T follicular helper cell (primary cell): Measurements from ENCODE around the gene VMA21.

Experiments used
- DNase-seq: peaks from one replicate; pipeline ENCODE4 v3.0.0-alpha.2; 2020; ENCODE audit warnings: low read depth
- total RNA-seq, 2 experiments: gene quantifications; one replicate each; lab custom pipeline; 2026; lab: John Stamatoyannopoulos, UW

VMA21 gene, protein sequence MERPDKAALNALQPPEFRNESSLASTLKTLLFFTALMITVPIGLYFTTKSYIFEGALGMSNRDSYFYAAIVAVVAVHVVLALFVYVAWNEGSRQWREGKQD
- total RNA-seq: 96.6 to 194 reads per million in 2 experiments

- peak; percentile 68 for DNase-seq
Measured at GRCh38 chrX:151396825-151397740, at the start of gene VMA21. TSS of gene VMA21 (plus strand) at chrX:151397206. CDS start at chrX:151397309, 103 bp downstream.

DNA sequence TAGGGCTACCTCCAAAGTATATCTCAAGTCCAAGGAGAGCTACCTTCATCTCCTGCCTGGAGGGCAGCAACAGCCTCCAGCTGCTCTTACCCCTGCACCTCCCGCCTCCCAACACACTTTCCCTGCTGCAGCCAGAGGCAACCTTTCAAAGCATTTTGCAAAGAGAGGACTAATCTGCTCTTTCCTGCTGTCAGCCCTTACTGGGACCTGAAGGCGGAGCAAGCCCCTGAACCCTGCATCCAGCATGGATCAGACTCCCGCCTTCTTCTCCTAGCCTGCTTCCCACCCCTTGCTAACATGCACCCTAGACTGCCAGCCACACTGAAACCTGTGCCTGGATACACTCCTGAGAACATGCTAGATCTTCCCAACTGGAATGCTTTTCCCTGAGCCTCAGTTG, 37.7 kb upstream of the VMA21 start:
- no peak for DNase-seq

DNA sequence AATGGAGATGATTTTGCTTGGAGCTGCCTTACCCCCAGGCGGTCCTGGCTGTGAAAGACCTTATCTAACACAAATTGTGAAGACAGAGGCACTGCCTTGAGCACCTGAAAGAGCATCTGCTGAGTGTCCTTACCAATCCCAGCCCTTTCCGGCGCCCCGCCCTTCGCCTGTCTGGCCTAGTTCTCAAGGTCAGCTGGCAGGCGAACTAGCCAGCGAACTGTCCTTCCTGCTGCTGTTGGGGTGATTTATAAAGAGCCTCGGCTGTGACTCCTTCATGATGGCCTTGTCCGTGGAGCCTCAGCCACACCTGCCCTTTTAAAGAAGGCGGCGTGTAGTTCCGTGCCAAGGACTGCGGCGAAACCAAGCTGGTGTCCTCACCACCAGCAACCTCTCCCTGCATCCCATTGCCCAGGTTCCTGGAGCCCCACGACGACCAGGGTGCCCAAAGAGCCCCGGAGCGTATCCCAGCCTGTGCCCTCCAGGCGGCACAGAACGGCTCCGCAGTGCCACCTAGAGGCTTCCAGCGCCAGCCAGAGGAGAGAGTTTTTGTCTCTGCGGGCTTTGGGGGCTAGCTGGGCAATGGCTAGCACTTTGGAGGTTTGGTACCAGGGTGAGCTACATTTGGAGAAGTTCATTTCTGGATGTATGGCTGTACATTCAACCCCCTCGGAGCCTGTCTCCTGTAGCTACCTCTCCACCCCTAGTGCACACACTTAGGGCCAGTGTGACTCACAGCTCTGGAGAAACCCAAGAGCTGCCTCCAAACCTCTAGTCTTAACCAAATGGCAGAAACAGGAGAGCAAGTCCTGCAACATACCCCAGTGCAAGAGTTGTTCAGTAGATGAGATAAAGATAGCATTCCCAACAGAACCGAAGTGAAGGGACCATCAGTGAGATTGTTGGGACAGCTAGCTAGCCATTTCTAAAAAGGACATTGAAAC, 36.8 kb upstream of the VMA21 start:
- peak; percentile 20 for DNase-seq

- no peak for DNase-seq
Measured at GRCh38 chrX:151363316-151363715, 33.7 kb upstream of the VMA21 start.

GRCh38 chrX:151365579-151365978, 31.4 kb upstream of the VMA21 start:
- DNase-seq: no peak

DNA sequence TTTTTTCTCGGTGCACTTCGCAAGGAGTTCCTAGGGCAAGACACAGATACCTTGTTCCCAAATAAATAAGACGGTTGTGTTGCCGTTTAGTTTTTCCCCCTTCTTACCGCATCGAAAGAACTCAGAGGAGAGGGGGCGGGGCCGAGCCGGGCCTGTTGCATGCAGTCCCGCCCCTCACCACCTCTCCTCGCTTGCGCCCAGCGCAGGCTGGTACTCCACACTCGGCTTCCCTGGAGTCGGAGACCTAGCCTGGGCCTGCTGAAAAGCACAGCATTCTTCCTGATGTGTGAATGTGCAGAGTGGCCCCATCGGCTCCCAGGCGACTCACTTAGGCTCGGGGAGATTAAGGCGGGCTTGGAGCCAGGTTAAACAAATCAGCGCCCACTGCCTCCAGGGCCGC, 26.1 kb upstream of the VMA21 start:
- DNase-seq: no peak

GRCh38 chrX:151384807-151385206, 12.2 kb upstream of the VMA21 start:
- no peak for DNase-seq

- no peak for DNase-seq
Measured at GRCh38 chrX:151386838-151387459, 10.1 kb upstream of the VMA21 start.

DNA sequence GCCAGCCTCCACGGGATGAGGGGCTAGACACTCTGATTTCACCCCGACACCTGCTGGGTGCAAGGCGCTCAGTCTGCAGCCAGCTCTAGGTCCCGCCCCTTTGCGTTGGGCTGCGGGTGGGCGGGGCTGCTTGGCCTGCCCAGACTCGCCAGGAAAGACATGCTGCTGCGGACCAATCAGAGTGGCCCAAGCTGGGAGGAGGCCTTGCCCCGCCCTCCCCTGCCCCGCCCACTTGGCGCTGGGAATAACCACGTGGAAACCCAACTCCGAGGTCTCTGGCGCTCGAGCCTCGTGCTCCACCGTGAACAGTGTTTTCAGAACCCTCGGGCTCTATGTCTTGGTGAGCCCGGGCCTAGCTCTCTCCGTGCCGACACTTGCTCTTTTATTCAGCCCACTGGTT, 5.3 kb upstream of the VMA21 start:
- no peak for DNase-seq

- peak; percentile 51 for DNase-seq
Measured at GRCh38 chrX:151393514-151393913, 3.5 kb upstream of the VMA21 start.

DNA sequence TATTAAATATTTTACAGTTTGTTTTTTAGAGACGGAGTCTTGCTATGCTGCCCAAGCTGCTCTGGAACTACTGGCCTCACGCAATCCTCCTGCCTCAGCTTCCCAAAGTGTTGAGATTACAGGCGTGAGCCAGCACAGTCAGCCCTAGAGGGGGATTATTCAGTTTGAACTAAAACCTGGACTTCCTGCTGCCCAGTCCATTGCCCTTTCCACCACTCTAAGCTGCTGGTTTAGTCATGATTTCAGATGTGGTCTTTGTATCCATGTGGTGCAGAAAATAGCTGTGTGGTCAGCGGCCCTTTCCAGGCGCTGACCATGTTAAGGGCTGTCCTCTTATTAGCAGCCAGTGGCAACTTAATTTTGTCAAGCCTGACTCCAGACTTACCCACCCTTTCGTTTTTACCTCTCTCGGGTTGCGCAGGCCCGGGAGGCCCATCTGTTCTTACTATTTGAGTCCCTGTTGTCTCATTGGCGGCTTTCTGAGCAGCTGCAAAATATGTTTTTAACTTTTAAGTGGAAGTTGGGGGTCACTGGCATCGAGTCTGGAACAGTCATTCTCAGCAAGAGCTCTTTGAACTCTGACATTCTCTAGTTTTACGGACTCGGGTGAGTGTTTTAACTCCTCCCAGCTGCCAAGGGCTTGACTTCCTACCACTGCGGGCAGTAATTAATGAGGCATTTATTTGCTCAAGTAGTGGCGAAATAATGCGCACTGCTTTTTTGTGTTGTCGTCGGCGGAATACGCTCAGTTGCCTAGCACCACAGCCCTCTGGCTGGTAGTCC, 773 bp upstream of the VMA21 start:
- DNase-seq: peak; percentile 11

GRCh38 chrX:151397741-151398070, 700 bp downstream of the VMA21 start:
- DNase-seq: no peak

DNA sequence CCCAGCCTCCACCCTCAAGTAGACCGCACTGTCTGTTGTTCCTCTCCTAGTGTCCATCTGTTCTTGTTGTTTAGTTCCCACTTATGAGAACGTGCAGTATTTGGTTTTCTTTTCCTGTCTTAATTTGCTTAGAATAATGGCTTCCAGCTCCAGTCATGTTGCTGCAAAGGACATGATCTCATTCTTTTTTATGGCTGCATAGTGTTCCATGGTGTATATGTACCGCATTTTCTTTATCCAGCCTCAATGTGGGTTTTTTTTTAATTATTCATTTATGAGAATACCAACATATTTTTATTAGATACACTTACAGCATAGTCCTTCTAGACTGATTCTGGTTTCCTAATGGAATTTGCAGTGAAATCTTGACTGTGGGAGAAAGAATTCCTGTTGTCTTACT, 1.3 kb downstream of the VMA21 start:
- no peak for DNase-seq

DNA sequence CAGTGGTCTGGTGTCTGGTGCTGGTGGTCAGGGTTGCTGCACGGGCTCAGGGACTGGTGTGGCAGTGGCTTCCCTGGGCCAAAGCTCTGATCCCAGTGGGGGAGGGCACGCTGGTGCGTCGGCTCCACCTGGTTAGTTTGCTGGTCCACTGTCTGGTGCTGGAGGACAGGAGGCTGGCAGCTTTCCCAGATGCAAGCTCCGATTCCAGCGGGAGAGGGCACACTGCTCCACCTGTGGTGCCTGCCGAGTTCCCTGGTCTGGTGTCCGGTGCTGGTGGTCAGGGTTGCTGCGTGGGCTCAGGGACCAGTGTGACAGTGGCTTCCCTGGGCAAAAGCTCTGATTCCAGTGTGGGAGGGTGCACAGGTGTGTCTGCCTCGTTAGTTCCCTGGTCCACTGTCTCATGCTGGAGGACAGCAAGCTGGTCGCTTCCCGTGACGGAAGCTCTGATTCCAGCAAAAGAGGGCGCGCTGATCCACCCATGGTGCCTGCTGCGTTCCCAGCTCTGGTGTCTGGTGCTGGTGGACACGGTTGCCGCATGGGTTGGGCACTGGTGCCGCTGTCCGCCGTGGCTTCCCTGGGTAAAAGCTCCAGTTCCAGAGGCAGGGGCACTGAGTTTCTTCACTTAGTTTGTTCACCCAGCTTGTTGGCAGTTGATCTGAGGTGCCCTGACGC, 5.8 kb downstream of the VMA21 start:
- no peak for DNase-seq

- no peak for DNase-seq
Measured at GRCh38 chrX:151416579-151416978, 19.6 kb downstream of the VMA21 start.

GRCh38 chrX:151419782-151420181, 22.8 kb downstream of the VMA21 start:
- no peak for DNase-seq

- DNase-seq: no peak
Measured at GRCh38 chrX:151424505-151424904, 27.5 kb downstream of the VMA21 start.

GRCh38 chrX:151448509-151448908, 51.5 kb downstream of the VMA21 start:
- no peak for DNase-seq

DNA sequence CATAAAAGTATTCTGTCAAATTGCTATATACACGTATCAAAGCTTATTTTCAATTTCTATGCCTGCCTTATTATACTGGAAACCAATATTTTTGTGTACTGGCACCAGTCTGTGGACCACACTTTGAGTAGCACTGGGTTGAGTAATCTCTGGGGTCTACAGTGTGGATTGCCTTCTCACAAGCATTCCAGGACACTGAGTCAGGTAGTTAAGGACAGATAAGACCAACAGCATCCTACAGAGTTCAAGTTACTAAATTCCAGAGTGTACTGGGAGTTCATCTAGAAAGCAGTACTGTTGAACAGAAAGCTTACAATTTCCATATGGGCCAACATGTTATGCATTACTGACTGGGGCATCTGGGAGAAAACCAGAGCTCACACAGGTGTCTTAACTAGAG, 61.8 kb downstream of the VMA21 start:
- no peak for DNase-seq
